B cell (primary cell): ENCODE measurements around the gene LENG8. TPM values are rescaled to one million over a fixed set of nuclear protein-coding genes. Genes with fewer than 3 reads are reported as not detected.

Experiments
- ATAC-seq: fragments of 200-7000 bp; cut with Tn5 transposase; one replicate; pipeline ENCODE4 v1.10.0; 2021; ENCODE audit warnings: low read depth, mild to moderate bottlenecking, moderate number of reproducible peaks, moderate library complexity
- CTCF ChIA-PET: fragments of 350-600 bp; sonication (Branson Sonifier 250); formaldehyde crosslinking; loops from one replicate; lab custom pipeline; 2021; ENCODE audit warnings: antibody characterized with exemption, inconsistent platforms; lab: Charles Lee
- POLR2A ChIA-PET: fragments of 350-600 bp; sonication (Branson Sonifier 250); formaldehyde crosslinking; loops from one replicate; lab custom pipeline; 2021; ENCODE audit warnings: antibody characterized with exemption; lab: Charles Lee
- DNase-seq: peaks from one replicate; pipeline ENCODE4 v3.0.0; 2013
- H2AFZ ChIP-seq: 2 replicates; pipeline ENCODE4 v1.6.1; 2012; ENCODE audit warnings: mild to moderate bottlenecking, low read depth, low read length; ENCODE audit not compliant: insufficient read depth, poor library complexity, severe bottlenecking
- H3K27ac ChIP-seq, 2 donors: 1 replicate in 1 of 2; 2 replicates in 1 of 2; pipeline ENCODE4 v1.5.1; 2012 to 2013; ENCODE audit warnings: low read length in 2 of 2, mild to moderate bottlenecking in 2 of 2, moderate library complexity in 1 of 2
- H3K27me3 ChIP-seq, 4 experiments: fragments of 200-600 bp in 1 of 4; sonication (generic) in 1 of 4; replicated peaks in 1 of 4; 1 replicate in 2 of 4; 2 replicates in 2 of 4; pipeline versions ENCODE4 v1.6.1 to v1.7.0; 2013 to 2016; ENCODE audit warnings: low read length in 3 of 4, mild to moderate bottlenecking in 2 of 4, mixed read lengths in 1 of 4, moderate library complexity in 1 of 4; ENCODE audit not compliant: insufficient read depth in 4 of 4, control insufficient read depth in 3 of 4; ENCODE audit errors: control extremely low read depth in 1 of 4
- H3K36me3 ChIP-seq, 2 experiments: replicated peaks in 1 of 2; 1 replicate in 1 of 2; 2 replicates in 1 of 2; pipeline versions ENCODE4 v1.6.1 to v1.7.1; 2013; ENCODE audit warnings: low read length in 1 of 2; ENCODE audit not compliant: insufficient read depth in 2 of 2, control insufficient read depth in 1 of 2; ENCODE audit errors: control extremely low read depth in 1 of 2, extremely low read depth in 1 of 2
- H3K4me1 ChIP-seq, 2 donors: fragments of 200-600 bp in 1 of 2; sonication (generic) in 1 of 2; 1 replicate in 1 of 2; 2 replicates in 1 of 2; pipeline versions ENCODE4 v1.5.1 to v1.6.1; 2013 to 2017; ENCODE audit warnings: low read length in 2 of 2; ENCODE audit not compliant: control insufficient read depth in 2 of 2, insufficient read depth in 2 of 2
- H3K4me2 ChIP-seq: replicated peaks from 2 replicates; pipeline ENCODE3; 2012; ENCODE audit warnings: mild to moderate bottlenecking, low read depth, low read length; ENCODE audit not compliant: poor library complexity, severe bottlenecking
- H3K4me3 ChIP-seq, 5 experiments: fragments of 200-600 bp in 1 of 5; sonication (generic) in 1 of 5; 1 replicate in 3 of 5; 2 replicates in 2 of 5; pipeline versions ENCODE4 v1.5.1 to v1.7.0; 2011 to 2016; ENCODE audit warnings: low read length in 4 of 5, mild to moderate bottlenecking in 4 of 5, low read depth in 2 of 5, control low read depth in 1 of 5, moderate library complexity in 1 of 5; ENCODE audit not compliant: insufficient read depth in 1 of 5; ENCODE audit errors: control extremely low read depth in 1 of 5, extremely low read depth in 1 of 5
- H3K79me2 ChIP-seq: fragments of 200-600 bp; sonication (generic); one replicate; pipeline ENCODE4 v1.6.0; 2016; ENCODE audit warnings: low read length; ENCODE audit not compliant: control insufficient read depth, insufficient read depth
- H3K9ac ChIP-seq: fragments of 200-600 bp; sonication (generic); 2 replicates; pipeline ENCODE4 v1.6.1; 2017; ENCODE audit warnings: mild to moderate bottlenecking, low read length, moderate library complexity
- H3K9me3 ChIP-seq, 3 donors: one replicate each; pipeline versions ENCODE4 v1.6.1 to v1.7.1; 2013; ENCODE audit warnings: low read length in 2 of 3; ENCODE audit not compliant: control insufficient read depth in 2 of 3, insufficient read depth in 1 of 3; ENCODE audit errors: control extremely low read depth in 1 of 3
- H4K20me1 ChIP-seq: 2 replicates; pipeline ENCODE4 v1.6.0; 2012; ENCODE audit warnings: mild to moderate bottlenecking, low read length; ENCODE audit not compliant: insufficient read depth, control insufficient read depth, poor library complexity, severe bottlenecking
- H3K27ac Mint-ChIP-seq: one replicate; pipeline ENCODE4 v1.8.0; 2021; ENCODE audit warnings: mixed read lengths
- H3K27me3 Mint-ChIP-seq: one replicate; pipeline ENCODE4 v1.8.0; 2021; ENCODE audit warnings: mixed read lengths
- H3K4me1 Mint-ChIP-seq: one replicate; pipeline ENCODE4 v1.8.0; 2021; ENCODE audit warnings: mixed read lengths
- H3K4me3 Mint-ChIP-seq: one replicate; pipeline ENCODE4 v1.8.0; 2021; ENCODE audit warnings: mixed read lengths
- H3K9me3 Mint-ChIP-seq: one replicate; pipeline ENCODE4 v1.8.0; 2022; ENCODE audit warnings: mixed read lengths; ENCODE audit not compliant: insufficient read depth
- CTCF ChIP-seq: fragments of 200-600 bp; IDR thresholded peaks from one replicate; pipeline ENCODE4 v1.8.0; 2022; ENCODE audit warnings: antibody characterized with exemption, mild to moderate bottlenecking
- EZH2 ChIP-seq: IDR thresholded peaks from 2 replicates; pipeline ENCODE4 v1.6.1; 2012; ENCODE audit warnings: borderline replicate concordance, low read depth, mild to moderate bottlenecking, moderate library complexity, low read length; ENCODE audit not compliant: insufficient read depth, poor library complexity, severe bottlenecking
- WGBS: methylation state at CpG from one replicate; pipeline ENCODE4 v1.1.5; 2013; ENCODE audit warnings: missing lambda C conversion rate; ENCODE audit not compliant: insufficient coverage; 5-methylcytosine and 5-hydroxymethylcytosine counted together
- intact Hi-C: fragments of 100-400 bp; cut with micrococcal nuclease; formaldehyde crosslinking; loops from one replicate; pipeline ENCODE4 v1.10.0; 2022
- polyA plus RNA-seq: library from polyadenylated mRNA; depleted of rRNA; stranded (reverse); fragments of >200 nt; gene quantifications from 2 replicates; pipeline ENCODE4 v1.2.3, GENCODE V29; 2012
- total RNA-seq, 2 donors: library from RNA; stranded (reverse); fragments of 120-200 nt in 1 of 2; gene quantifications; 1 replicate in 1 of 2; 2 replicates in 1 of 2; pipeline versions ENCODE4 v1.2.3 to v1.2.4, GENCODE V29; 2013 to 2022

Gene LENG8
- total and polyA plus RNA-seq, 2 donors (not counting 1 experiment from before 2014, with no cell fraction given): 687 to 753 TPM

GRCh38 chr19:54462655-54463530 is 13.9 kb downstream of the LENG8 start:
- ATAC-seq (peak; percentile 16), DNase-seq (peak; percentile 87)
- Histone ChIP-seq H3K27ac (peak overlapping the region; percentile 84 to 85), H3K9me3 (peaks cover 0 to 26% (median 0%) of the 10 kb centered on the region in 3 donors), H3K79me2 (peaks cover 19% of the 10 kb centered on the region), H3K4me2 (peak overlapping the region; percentile 100), H3K4me1 (peaks cover 16 to 29% of the 10 kb centered on the region in 2 donors), H3K27me3 (no peaks in the 10 kb centered on the region), H3K9ac (peak overlapping the region; percentile 81), H4K20me1 (peaks cover 50% of the 10 kb centered on the region), H3K4me3 (peak overlapping the region in 4 of 5 experiments; percentile 72 to 88 (median 76)), H2AFZ (peak overlapping the region; percentile 67), H3K36me3 (peaks cover 0 to 38% of the 10 kb centered on the region in 2 experiments)
- peaks cover 23% of the 10 kb centered on the region for H3K4me1 Mint-ChIP-seq
- intact Hi-C loops: loop anchor here (1.0 to 5.0 kb wide), 2 partner anchors 14 to 596 kb away; partner anchors contain the start of genes LENG8 and MYADM
- no peaks in the 10 kb centered on the region for H3K27me3 Mint-ChIP-seq
- H3K27ac Mint-ChIP-seq: peak overlapping the region; percentile 81
- no peaks in the 10 kb centered on the region for H3K9me3 Mint-ChIP-seq
- TF ChIP-seq EZH2: no peak
- no peak for TF ChIP-seq CTCF
- ChIA-PET POLR2A (interaction anchor here (0.5 to 1.7 kb wide), 5 partner anchors 14 to 264 kb away, joined by 3 to 8 read pairs (median 5); partner anchors contain the start of gene LENG8), CTCF (no interaction called here)
- peak overlapping the region; percentile 91 for H3K4me3 Mint-ChIP-seq
- 11% methylated on average over 91 of the region's 91 CpGs for WGBS
